ENCODE data around the gene SULT1A1.
"Not testable (repeated sequence)": the region's sequence is repeated elsewhere in the genome, so short reads cannot be mapped to it uniquely, and the experiment has no call there.

The SULT1A1 gene

GRCh38 chr16:28609631-28610594 is at the start of gene SULT1A1:
Gene SULT1A1, minus strand, starts transcription at chr16:28610044. Its CDS starts 1,189 bp downstream, at chr16:28608855.
- in situ Hi-C loops (cut with MboI; ENCODE audit: low sequenced_read_pairs): loop anchor here (25.0 kb wide), 1 partner anchor 123 kb away; the partner anchor contains the start of genes APOBR and CLN3

- in situ Hi-C loops (cut with MboI; ENCODE audit: low sequenced_read_pairs): not testable (repeated sequence)
Measured at GRCh38 chr16:28639959-28640358, 30.1 kb upstream of the SULT1A1 start.

- in situ Hi-C loops (cut with MboI; ENCODE audit: low sequenced_read_pairs): not testable (repeated sequence)
Measured at GRCh38 chr16:28638359-28638758, 28.5 kb upstream of the SULT1A1 start.

- in situ Hi-C loops (cut with MboI; ENCODE audit: low sequenced_read_pairs): not testable (repeated sequence)
Measured at GRCh38 chr16:28637765-28638164, 27.9 kb upstream of the SULT1A1 start, which contains the start of gene NPIPB8. Gene NPIPB8, plus strand, starts transcription at chr16:28638065. Its CDS starts 296 bp downstream, at chr16:28638361.

GRCh38 chr16:28636093-28636823 is 26.4 kb upstream of the SULT1A1 start:
- in situ Hi-C loops (cut with MboI; ENCODE audit: low sequenced_read_pairs): not testable (repeated sequence)

GRCh38 chr16:28630905-28631304 is 21.1 kb upstream of the SULT1A1 start:
- in situ Hi-C loops (cut with MboI; ENCODE audit: low sequenced_read_pairs): not testable (repeated sequence)

GRCh38 chr16:28623172-28623711 is 13.4 kb upstream of the SULT1A1 start:
- in situ Hi-C loops (cut with MboI; ENCODE audit: low sequenced_read_pairs): loop anchor here (25.0 kb wide), 1 partner anchor 136 kb away; the partner anchor contains the start of genes APOBR and CLN3

- in situ Hi-C loops (cut with MboI; ENCODE audit: low sequenced_read_pairs): loop anchor here (25.0 kb wide), 1 partner anchor 135 kb away; the partner anchor contains the start of genes APOBR and CLN3
Measured at GRCh38 chr16:28622532-28623171, 12.8 kb upstream of the SULT1A1 start.

GRCh38 chr16:28621481-28622155 is 11.8 kb upstream of the SULT1A1 start:
- in situ Hi-C loops (cut with MboI; ENCODE audit: low sequenced_read_pairs): loop anchor here (25.0 kb wide), 1 partner anchor 134 kb away; the partner anchor contains the start of genes APOBR and CLN3

GRCh38 chr16:28620316-28620715 is 10.5 kb upstream of the SULT1A1 start:
- in situ Hi-C loops (cut with MboI; ENCODE audit: low sequenced_read_pairs): loop anchor here (25.0 kb wide), 1 partner anchor 133 kb away; the partner anchor contains the start of genes APOBR and CLN3

GRCh38 chr16:28617874-28618273 is 8.0 kb upstream of the SULT1A1 start:
- in situ Hi-C loops (cut with MboI; ENCODE audit: low sequenced_read_pairs): loop anchor here (25.0 kb wide), 1 partner anchor 131 kb away; the partner anchor contains the start of genes APOBR and CLN3

GRCh38 chr16:28616636-28617035 is 6.8 kb upstream of the SULT1A1 start:
- in situ Hi-C loops (cut with MboI; ENCODE audit: low sequenced_read_pairs): loop anchor here (25.0 kb wide), 1 partner anchor 129 kb away; the partner anchor contains the start of genes APOBR and CLN3

GRCh38 chr16:28616224-28616577 is 6.4 kb upstream of the SULT1A1 start:
- in situ Hi-C loops (cut with MboI; ENCODE audit: low sequenced_read_pairs): loop anchor here (25.0 kb wide), 1 partner anchor 129 kb away; the partner anchor contains the start of genes APOBR and CLN3

GRCh38 chr16:28615486-28616223 is 5.8 kb upstream of the SULT1A1 start:
- in situ Hi-C loops (cut with MboI; ENCODE audit: low sequenced_read_pairs): loop anchor here (25.0 kb wide), 1 partner anchor 128 kb away; the partner anchor contains the start of genes APOBR and CLN3

- in situ Hi-C loops (cut with MboI; ENCODE audit: low sequenced_read_pairs): loop anchor here (25.0 kb wide), 1 partner anchor 127 kb away; the partner anchor contains the start of genes APOBR and CLN3
Measured at GRCh38 chr16:28614561-28614960, 4.7 kb upstream of the SULT1A1 start.

GRCh38 chr16:28613912-28614311 is 4.1 kb upstream of the SULT1A1 start:
- in situ Hi-C loops (cut with MboI; ENCODE audit: low sequenced_read_pairs): loop anchor here (25.0 kb wide), 1 partner anchor 127 kb away; the partner anchor contains the start of genes APOBR and CLN3

GRCh38 chr16:28612359-28613280 is 2.8 kb upstream of the SULT1A1 start:
- in situ Hi-C loops (cut with MboI; ENCODE audit: low sequenced_read_pairs): loop anchor here (25.0 kb wide), 1 partner anchor 125 kb away; the partner anchor contains the start of genes APOBR and CLN3
